Measurements from ENCODE around the gene ARHGAP40. TPM values are rescaled to one million over a fixed set of nuclear protein-coding genes. Genes with fewer than 3 reads are reported as not detected.

The ARHGAP40 gene
- total RNA-seq, 1 donor: not detected

DNA sequence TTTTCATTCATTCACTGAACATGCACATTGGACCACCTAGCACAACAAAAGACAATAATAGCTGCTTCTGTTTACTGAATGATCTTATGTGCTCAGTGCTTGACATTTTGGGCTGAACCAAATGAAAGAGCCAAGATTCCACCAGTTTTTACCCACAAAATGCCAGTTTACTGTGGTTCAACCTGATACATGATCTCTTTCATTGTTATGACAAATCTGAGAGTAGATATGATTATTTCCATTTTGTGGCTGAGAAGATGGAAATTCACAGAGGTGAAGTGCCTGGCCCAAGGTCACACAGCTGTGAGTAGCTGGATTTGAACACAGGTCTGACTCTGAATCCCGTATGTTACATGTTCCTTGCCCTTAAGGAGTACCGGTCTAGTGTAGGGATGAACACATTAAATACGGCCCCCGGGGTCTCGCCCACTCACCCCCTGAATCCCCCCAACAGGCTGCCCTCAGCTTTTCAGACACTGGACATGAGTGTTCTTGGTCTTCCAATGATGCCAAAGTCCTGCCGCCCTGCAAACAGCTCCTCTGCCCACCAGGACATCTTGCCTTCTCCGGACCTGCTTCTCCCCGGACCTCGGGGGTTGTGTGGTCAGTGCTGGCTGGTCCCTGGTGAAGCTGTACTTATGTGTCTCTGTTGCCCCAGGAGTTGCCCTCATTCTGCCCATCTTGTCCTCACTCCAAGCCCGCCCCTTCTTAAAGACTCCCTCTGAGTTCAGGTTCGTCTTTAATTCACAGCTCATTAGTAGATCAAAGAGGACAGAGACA, 64.1 kb downstream of the ARHGAP40 start:
- TF ChIP-seq, protein P1, sequence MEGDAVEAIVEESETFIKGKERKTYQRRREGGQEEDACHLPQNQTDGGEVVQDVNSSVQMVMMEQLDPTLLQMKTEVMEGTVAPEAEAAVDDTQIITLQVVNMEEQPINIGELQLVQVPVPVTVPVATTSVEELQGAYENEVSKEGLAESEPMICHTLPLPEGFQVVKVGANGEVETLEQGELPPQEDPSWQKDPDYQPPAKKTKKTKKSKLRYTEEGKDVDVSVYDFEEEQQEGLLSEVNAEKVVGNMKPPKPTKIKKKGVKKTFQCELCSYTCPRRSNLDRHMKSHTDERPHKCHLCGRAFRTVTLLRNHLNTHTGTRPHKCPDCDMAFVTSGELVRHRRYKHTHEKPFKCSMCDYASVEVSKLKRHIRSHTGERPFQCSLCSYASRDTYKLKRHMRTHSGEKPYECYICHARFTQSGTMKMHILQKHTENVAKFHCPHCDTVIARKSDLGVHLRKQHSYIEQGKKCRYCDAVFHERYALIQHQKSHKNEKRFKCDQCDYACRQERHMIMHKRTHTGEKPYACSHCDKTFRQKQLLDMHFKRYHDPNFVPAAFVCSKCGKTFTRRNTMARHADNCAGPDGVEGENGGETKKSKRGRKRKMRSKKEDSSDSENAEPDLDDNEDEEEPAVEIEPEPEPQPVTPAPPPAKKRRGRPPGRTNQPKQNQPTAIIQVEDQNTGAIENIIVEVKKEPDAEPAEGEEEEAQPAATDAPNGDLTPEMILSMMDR (IDR thresholded peaks at IDR 0.05; ENCODE audit: insufficient read depth, low read depth, low read length): no peak
- no peak overlapping the region for H3K4me3 ChIP-seq (ENCODE audit: low read depth, low read length)
- DNase-seq (ENCODE audit: low read depth): no peak

DNA sequence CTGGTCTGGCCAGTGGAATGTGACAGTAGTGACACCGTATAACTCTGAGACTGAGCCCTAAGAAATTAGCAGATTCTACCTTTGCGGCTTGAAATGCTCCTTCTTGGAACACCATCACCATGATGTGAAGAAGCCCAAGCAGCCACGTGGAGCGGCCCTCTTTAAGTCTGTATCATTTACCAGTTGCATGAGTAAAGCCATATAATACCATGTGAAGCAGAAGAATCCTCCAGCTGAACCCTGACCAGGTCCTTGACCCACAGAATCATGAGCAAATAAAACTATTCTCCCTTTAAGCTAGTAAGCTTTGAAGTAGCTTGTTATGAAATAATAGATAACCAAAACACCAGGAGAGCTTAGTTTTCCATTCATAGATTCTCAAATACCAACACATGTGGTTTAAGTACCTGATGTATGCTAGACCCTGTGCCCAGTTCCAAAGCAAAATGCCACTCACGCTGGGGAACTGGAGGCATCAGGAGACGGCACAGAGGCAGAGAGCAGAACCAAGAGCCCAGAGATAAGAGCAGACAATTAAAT, 65.9 kb downstream of the ARHGAP40 start:
- DNase-seq (ENCODE audit: low read depth): no peak
- no peak overlapping the region for H3K4me3 ChIP-seq (ENCODE audit: low read depth, low read length)
- TF ChIP-seq, protein P1 (IDR thresholded peaks at IDR 0.05; ENCODE audit: insufficient read depth, low read depth, low read length): no peak

GRCh38 chr20:38669688-38670087, 68.1 kb downstream of the ARHGAP40 start:
- no peak overlapping the region for H3K4me3 ChIP-seq (ENCODE audit: low read depth, low read length)
- no peak for DNase-seq (ENCODE audit: low read depth)
- TF ChIP-seq, protein P1 (IDR thresholded peaks at IDR 0.05; ENCODE audit: insufficient read depth, low read depth, low read length): no peak

- H3K4me3 ChIP-seq (ENCODE audit: low read depth, low read length): no peak overlapping the region
- TF ChIP-seq, protein P1 (IDR thresholded peaks at IDR 0.05; ENCODE audit: insufficient read depth, low read depth, low read length): no peak
- no peak for DNase-seq (ENCODE audit: low read depth)
Measured at GRCh38 chr20:38670786-38671185, 69.2 kb downstream of the ARHGAP40 start.

GRCh38 chr20:38671186-38671585, 69.6 kb downstream of the ARHGAP40 start:
- TF ChIP-seq, protein P1 (IDR thresholded peaks at IDR 0.05; ENCODE audit: insufficient read depth, low read depth, low read length): no peak
- no peak for DNase-seq (ENCODE audit: low read depth)
- no peak overlapping the region for H3K4me3 ChIP-seq (ENCODE audit: low read depth, low read length)

DNA sequence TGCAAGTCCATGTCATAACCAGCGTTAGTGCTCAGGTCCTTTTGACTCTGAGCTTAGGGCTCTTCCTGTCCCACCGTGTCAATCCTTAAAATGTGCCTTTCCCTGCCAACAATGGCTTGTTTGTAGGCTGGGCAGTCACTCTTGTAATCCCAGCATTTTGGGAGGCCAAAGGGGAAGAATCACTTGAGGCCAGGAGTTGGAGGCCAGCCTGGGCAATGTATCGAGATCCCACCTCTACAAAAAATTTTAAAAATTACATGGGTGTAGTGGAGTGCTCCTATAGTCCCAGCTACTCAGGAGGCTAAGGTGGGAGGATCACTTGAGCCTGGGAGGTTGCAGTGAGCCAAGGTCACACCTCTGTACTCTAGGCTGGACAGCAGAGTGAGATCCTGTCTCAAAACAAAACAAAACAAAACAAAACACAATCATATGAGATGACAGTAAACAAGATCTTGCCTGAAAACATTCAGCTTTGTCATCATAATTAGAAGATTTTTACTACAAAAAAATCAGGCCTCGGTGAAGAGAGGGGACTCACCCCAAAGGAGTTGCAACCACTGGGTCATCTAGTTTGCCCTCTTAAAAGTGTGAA, 70.2 kb downstream of the ARHGAP40 start:
- TF ChIP-seq, protein P1 (IDR thresholded peaks at IDR 0.05; ENCODE audit: insufficient read depth, low read depth, low read length): no peak
- no peak overlapping the region for H3K4me3 ChIP-seq (ENCODE audit: low read depth, low read length)
- no peak for DNase-seq (ENCODE audit: low read depth)
